ENCODE results near the gene VEZF1. TPM values are rescaled to one million over a fixed set of nuclear protein-coding genes. Genes with fewer than 3 reads are reported as not detected.

The VEZF1 gene
- polyA plus RNA-seq, 2 of the 4 experiments (the other 2 are of a cell fraction): 50.3 to 57.7 TPM

DNA sequence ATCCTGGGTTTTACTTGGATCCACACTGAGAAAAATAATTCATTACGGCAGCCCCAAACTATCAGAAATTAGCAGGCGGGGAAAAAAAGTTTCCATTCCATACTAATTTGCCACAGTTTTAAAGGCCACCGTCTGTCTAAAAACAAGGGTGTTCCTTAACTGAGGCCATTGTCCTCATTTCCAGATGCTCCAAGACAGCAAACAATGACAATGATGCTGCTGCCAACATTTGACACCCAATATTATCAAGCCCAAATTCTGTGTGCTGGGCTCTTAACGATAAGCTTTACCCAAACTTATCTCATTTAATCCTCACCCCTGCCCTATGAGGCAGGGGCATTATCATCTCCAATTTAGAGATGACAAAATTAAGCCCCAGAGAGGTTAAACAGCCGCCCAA is 59.1 kb downstream of the VEZF1 start:
- no peak for FAIRE-seq
- no peaks in the 10 kb centered on the region for H3K9me3 ChIP-seq
- H3K4me3 ChIP-seq: no peak overlapping the region
- TF ChIP-seq, protein P1, sequence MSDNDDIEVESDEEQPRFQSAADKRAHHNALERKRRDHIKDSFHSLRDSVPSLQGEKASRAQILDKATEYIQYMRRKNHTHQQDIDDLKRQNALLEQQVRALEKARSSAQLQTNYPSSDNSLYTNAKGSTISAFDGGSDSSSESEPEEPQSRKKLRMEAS (IDR thresholded peaks at IDR 0.05): no peak
- TF ChIP-seq, protein P2, sequence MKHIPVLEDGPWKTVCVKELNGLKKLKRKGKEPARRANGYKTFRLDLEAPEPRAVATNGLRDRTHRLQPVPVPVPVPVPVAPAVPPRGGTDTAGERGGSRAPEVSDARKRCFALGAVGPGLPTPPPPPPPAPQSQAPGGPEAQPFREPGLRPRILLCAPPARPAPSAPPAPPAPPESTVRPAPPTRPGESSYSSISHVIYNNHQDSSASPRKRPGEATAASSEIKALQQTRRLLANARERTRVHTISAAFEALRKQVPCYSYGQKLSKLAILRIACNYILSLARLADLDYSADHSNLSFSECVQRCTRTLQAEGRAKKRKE (CRISPR knock-in tag; IDR thresholded peaks at IDR 0.05; ENCODE audit: low read depth): no peak
- TF ChIP-seq CBX2 (IDR thresholded peaks at IDR 0.05; ENCODE audit: borderline replicate concordance, low read depth): no peak
- TF ChIP-seq, protein P3, sequence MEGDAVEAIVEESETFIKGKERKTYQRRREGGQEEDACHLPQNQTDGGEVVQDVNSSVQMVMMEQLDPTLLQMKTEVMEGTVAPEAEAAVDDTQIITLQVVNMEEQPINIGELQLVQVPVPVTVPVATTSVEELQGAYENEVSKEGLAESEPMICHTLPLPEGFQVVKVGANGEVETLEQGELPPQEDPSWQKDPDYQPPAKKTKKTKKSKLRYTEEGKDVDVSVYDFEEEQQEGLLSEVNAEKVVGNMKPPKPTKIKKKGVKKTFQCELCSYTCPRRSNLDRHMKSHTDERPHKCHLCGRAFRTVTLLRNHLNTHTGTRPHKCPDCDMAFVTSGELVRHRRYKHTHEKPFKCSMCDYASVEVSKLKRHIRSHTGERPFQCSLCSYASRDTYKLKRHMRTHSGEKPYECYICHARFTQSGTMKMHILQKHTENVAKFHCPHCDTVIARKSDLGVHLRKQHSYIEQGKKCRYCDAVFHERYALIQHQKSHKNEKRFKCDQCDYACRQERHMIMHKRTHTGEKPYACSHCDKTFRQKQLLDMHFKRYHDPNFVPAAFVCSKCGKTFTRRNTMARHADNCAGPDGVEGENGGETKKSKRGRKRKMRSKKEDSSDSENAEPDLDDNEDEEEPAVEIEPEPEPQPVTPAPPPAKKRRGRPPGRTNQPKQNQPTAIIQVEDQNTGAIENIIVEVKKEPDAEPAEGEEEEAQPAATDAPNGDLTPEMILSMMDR (IDR thresholded peaks at IDR 0.05): no peak
- no peak for TF ChIP-seq POLR2A (IDR thresholded peaks at IDR 0.05; ENCODE audit: low read length)
- no peak for TF ChIP-seq FOSL2 (IDR thresholded peaks at IDR 0.05)
- no peak for TF ChIP-seq FOSL2 (CRISPR knock-in tag; IDR thresholded peaks at IDR 0.05)
- TF ChIP-seq, protein P4, sequence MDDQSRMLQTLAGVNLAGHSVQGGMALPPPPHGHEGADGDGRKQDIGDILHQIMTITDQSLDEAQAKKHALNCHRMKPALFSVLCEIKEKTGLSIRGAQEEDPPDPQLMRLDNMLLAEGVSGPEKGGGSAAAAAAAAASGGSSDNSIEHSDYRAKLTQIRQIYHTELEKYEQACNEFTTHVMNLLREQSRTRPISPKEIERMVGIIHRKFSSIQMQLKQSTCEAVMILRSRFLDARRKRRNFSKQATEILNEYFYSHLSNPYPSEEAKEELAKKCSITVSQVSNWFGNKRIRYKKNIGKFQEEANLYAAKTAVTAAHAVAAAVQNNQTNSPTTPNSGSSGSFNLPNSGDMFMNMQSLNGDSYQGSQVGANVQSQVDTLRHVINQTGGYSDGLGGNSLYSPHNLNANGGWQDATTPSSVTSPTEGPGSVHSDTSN (IDR thresholded peaks at IDR 0.05): no peak
- TF ChIP-seq GATA3 (IDR thresholded peaks at IDR 0.05; ENCODE audit: borderline replicate concordance): no peak
- TF ChIP-seq NFE2L2 (conservative IDR thresholded peaks at IDR 0.05; ENCODE audit: low read length): no peak
- no peak for TF ChIP-seq CHD2 (IDR thresholded peaks at IDR 0.05; ENCODE audit: low read length, partially characterized antibody)
- TF ChIP-seq ESRRA (IDR thresholded peaks at IDR 0.05; ENCODE audit: borderline replicate concordance, low read length): no peak
- TF ChIP-seq, protein P5, sequence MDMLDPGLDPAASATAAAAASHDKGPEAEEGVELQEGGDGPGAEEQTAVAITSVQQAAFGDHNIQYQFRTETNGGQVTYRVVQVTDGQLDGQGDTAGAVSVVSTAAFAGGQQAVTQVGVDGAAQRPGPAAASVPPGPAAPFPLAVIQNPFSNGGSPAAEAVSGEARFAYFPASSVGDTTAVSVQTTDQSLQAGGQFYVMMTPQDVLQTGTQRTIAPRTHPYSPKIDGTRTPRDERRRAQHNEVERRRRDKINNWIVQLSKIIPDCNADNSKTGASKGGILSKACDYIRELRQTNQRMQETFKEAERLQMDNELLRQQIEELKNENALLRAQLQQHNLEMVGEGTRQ (IDR thresholded peaks at IDR 0.05): no peak
- TF ChIP-seq POLR2AphosphoS2 (conservative IDR thresholded peaks at IDR 0.05; ENCODE audit: low read length): no peak
- no peak for TF ChIP-seq EHMT2 (IDR thresholded peaks at IDR 0.05; ENCODE audit: low read depth)
- TF ChIP-seq FOSB (CRISPR knock-in tag; IDR thresholded peaks at IDR 0.05): no peak
- no peak for TF ChIP-seq CEBPB (IDR thresholded peaks at IDR 0.05)
- TF ChIP-seq ZC3H11A (IDR thresholded peaks at IDR 0.05): no peak
- TF ChIP-seq, protein P6, sequence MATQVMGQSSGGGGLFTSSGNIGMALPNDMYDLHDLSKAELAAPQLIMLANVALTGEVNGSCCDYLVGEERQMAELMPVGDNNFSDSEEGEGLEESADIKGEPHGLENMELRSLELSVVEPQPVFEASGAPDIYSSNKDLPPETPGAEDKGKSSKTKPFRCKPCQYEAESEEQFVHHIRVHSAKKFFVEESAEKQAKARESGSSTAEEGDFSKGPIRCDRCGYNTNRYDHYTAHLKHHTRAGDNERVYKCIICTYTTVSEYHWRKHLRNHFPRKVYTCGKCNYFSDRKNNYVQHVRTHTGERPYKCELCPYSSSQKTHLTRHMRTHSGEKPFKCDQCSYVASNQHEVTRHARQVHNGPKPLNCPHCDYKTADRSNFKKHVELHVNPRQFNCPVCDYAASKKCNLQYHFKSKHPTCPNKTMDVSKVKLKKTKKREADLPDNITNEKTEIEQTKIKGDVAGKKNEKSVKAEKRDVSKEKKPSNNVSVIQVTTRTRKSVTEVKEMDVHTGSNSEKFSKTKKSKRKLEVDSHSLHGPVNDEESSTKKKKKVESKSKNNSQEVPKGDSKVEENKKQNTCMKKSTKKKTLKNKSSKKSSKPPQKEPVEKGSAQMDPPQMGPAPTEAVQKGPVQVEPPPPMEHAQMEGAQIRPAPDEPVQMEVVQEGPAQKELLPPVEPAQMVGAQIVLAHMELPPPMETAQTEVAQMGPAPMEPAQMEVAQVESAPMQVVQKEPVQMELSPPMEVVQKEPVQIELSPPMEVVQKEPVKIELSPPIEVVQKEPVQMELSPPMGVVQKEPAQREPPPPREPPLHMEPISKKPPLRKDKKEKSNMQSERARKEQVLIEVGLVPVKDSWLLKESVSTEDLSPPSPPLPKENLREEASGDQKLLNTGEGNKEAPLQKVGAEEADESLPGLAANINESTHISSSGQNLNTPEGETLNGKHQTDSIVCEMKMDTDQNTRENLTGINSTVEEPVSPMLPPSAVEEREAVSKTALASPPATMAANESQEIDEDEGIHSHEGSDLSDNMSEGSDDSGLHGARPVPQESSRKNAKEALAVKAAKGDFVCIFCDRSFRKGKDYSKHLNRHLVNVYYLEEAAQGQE (IDR thresholded peaks at IDR 0.05): no peak
- CTCF ChIA-PET: interaction anchor here (1.1 to 20.4 kb wide), 5 partner anchors 11 to 71 kb away, joined by 3 to 222 read pairs (median 6); partner anchors contain the start of gene CUEDC1
- POLR2A ChIA-PET: no interaction called here
- no peak overlapping the region for H3K4me2 ChIP-seq
- H3K4me1 ChIP-seq: peaks cover 78% of the 10 kb centered on the region
- peak overlapping the region; percentile 12 to 22; a peak in 3 of 6 replicates for H3K27ac ChIP-seq
- no peak for DNase-seq (ENCODE audit: low read depth in 1 of 2, low spot score in 1 of 2)
- no peak for ATAC-seq
- 76% methylated on average over 5 of the region's 5 CpGs for WGBS (ENCODE audit: missing lambda C conversion rate)

Measured in A549 (cell line).